CD4-positive, CD25-positive, alpha-beta regulatory T cell (primary cell): ENCODE measurements around the gene LZTS3. TPM values are rescaled to one million over a fixed set of nuclear protein-coding genes. Genes with fewer than 3 reads are reported as not detected.
A peak's percentile ranks its signal among the peaks of the same experiment; 100 is the strongest.
"Not testable (repeated sequence)": the region's sequence is repeated elsewhere in the genome, so short reads cannot be mapped to it uniquely, and the experiment has no call there.

ENCODE experiments used
- ATAC-seq, 2 donors: fragments of 150-1000 bp; cut with Tn5 transposase; one replicate each; pipeline ENCODE4 v1.10.0; 2021; ENCODE audit warnings: low read depth in 2 of 2, moderate number of reproducible peaks in 2 of 2, moderate library complexity in 1 of 2
- DNase-seq, 3 donors: peaks; one replicate each; pipeline versions ENCODE4 v3.0.0 to v3.0.0-alpha.2; 2012 to 2022; ENCODE audit warnings: mixed read lengths in 1 of 3
- H3K27ac ChIP-seq: one replicate; pipeline ENCODE4 v1.7.0; 2013; ENCODE audit warnings: mild to moderate bottlenecking, low read length; ENCODE audit not compliant: insufficient read depth, poor library complexity, severe bottlenecking
- H3K27me3 ChIP-seq: one replicate; pipeline ENCODE4 v1.7.0; 2013; ENCODE audit warnings: low read length; ENCODE audit not compliant: control insufficient read depth, insufficient read depth
- H3K36me3 ChIP-seq: one replicate; pipeline ENCODE4 v1.7.0; 2013; ENCODE audit warnings: mild to moderate bottlenecking, low read length, moderate library complexity; ENCODE audit not compliant: control insufficient read depth, insufficient read depth
- H3K4me1 ChIP-seq: 2 replicates; pipeline ENCODE4 v1.7.0; 2013; ENCODE audit warnings: mild to moderate bottlenecking, low read length; ENCODE audit not compliant: insufficient read depth, control insufficient read depth, poor library complexity, severe bottlenecking
- H3K4me3 ChIP-seq: one replicate; pipeline ENCODE4 v1.7.0; 2013; ENCODE audit warnings: low read depth, mild to moderate bottlenecking, low read length, moderate library complexity
- H3K9me3 ChIP-seq, 2 experiments: 1 replicate in 1 of 2; 2 replicates in 1 of 2; pipeline ENCODE4 v1.7.0; 2013; ENCODE audit warnings: low read length in 2 of 2, mild to moderate bottlenecking in 1 of 2, moderate library complexity in 1 of 2; ENCODE audit not compliant: control insufficient read depth in 2 of 2
- H3K27ac Mint-ChIP-seq, 3 donors: one replicate each; pipeline ENCODE4 v1.8.0; 2020 to 2022; ENCODE audit warnings: mild to moderate bottlenecking in 3 of 3, mixed read lengths in 3 of 3, moderate library complexity in 2 of 3
- H3K27me3 Mint-ChIP-seq: one replicate; pipeline ENCODE4 v1.8.0; 2022; ENCODE audit warnings: mild to moderate bottlenecking, mixed read lengths
- H3K36me3 Mint-ChIP-seq: one replicate; pipeline ENCODE4 v1.8.0; 2020; ENCODE audit warnings: mixed read lengths
- H3K4me1 Mint-ChIP-seq, 4 donors: one replicate each; pipeline ENCODE4 v1.8.0; 2020 to 2022; ENCODE audit warnings: mixed read lengths in 4 of 4, mild to moderate bottlenecking in 1 of 4
- H3K4me3 Mint-ChIP-seq, 4 donors: one replicate each; pipeline ENCODE4 v1.8.0; 2020 to 2022; ENCODE audit warnings: mild to moderate bottlenecking in 4 of 4, mixed read lengths in 4 of 4, moderate library complexity in 3 of 4
- H3K9me3 Mint-ChIP-seq, 7 donors: one replicate each; pipeline ENCODE4 v1.8.0; 2020 to 2022; ENCODE audit warnings: mixed read lengths in 7 of 7, mild to moderate bottlenecking in 3 of 7, moderate library complexity in 2 of 7
- polyA plus RNA-seq, 4 donors: library from polyadenylated mRNA; unstranded; fragments of 300-500 nt; fragmentation: Illumina TruSeq; gene quantifications; one replicate each; pipeline ENCODE4 v1.2.3, GENCODE V29; 2021
- total RNA-seq: library from RNA; stranded (reverse); gene quantifications from one replicate; pipeline ENCODE4 v1.2.3, GENCODE V29; 2022

The LZTS3 gene
- total and polyA plus RNA-seq, 5 donors from 2014 or later, result 1.0 to 24.2 (median 1.1) TPM

DNA sequence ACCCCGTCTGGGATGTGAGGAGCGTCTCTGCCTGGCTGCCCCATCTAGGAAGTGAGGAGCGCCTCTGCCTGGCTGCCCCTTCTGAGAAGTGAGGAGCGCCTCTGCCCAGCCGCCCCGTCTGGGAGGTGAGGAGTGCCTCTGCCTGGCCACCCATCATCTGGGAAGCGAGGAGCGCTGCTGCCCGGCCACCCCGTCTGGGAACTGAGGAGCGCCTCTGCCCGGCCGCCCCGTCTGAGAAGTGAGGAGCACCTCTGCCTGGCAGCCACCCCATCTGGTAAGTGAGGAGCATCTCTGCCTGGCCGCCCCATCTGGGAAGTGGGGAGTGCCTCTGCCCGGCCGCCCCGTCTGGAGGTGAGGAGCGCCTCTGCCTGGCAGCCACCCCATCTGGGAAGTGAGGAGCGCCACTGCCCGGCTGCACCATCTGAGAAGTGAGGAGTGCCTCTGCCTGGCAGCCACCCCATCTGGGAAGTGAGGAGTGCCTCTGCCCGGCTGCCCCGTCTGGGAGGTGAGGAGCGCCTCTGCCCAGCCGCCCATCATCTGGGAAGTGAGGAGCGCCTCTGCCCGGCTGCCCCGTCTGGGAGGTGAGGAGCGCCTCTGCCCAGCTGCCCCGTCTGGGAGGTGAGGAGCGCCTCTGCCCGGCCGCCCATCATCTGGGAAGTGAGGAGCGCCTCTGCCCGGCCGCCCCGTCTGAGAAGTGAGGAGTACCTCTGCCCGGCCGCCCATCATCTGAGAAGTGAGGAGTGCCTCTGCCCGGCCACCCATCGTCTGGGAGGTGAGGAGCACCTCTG lies 48.4 kb downstream of the LZTS3 start:
- H3K27me3 Mint-ChIP-seq, H3K27ac ChIP-seq, H3K36me3 ChIP-seq, H3K4me3 ChIP-seq, H3K27me3 ChIP-seq, H3K9me3 ChIP-seq, H3K9me3 Mint-ChIP-seq, ATAC-seq, DNase-seq, H3K4me3 Mint-ChIP-seq: not testable (repeated sequence)
- peaks cover 16% of the 10 kb centered on the region for H3K36me3 Mint-ChIP-seq
- peaks cover 20 to 47% (median 29%) of the 10 kb centered on the region in 4 donors for H3K4me1 Mint-ChIP-seq
- peaks cover 35% of the 10 kb centered on the region for H3K4me1 ChIP-seq
- peak overlapping the region in 1 of 3 donors; percentile 38 for H3K27ac Mint-ChIP-seq

DNA sequence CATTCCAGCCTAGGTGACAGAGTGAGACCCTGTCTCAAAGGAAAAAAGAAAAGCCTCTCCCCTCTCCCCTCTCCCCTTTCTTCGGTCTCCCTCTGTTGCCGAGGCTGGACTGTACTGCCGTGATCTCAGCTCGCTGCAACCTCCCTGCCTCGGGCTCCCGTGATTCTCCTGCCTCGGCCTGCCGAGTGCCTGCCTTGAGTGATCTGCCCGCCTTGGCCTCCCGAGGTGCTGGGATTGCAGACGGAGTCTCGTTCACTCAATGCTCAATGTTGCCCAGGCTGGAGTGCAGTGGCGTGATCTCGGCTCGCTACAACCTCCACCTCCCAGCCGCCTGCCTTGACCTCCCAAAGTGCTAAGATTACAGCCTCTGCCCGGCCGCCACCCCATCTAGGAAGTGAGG lies 49.2 kb downstream of the LZTS3 start:
- H3K27ac ChIP-seq, H3K27me3 Mint-ChIP-seq, ATAC-seq, DNase-seq, H3K4me3 ChIP-seq, H3K9me3 Mint-ChIP-seq, H3K36me3 ChIP-seq, H3K9me3 ChIP-seq, H3K27me3 ChIP-seq: not testable (repeated sequence)
- Mint-ChIP-seq H3K4me1 (peaks cover 20 to 50% (median 31%) of the 10 kb centered on the region in 4 donors), H3K4me3 (peak overlapping the region in 1 of 4 donors; percentile 51), H3K27ac (peak overlapping the region in 1 of 3 donors; percentile 97), H3K36me3 (peaks cover 16% of the 10 kb centered on the region)
- H3K4me1 ChIP-seq, result peaks cover 35% of the 10 kb centered on the region

DNA sequence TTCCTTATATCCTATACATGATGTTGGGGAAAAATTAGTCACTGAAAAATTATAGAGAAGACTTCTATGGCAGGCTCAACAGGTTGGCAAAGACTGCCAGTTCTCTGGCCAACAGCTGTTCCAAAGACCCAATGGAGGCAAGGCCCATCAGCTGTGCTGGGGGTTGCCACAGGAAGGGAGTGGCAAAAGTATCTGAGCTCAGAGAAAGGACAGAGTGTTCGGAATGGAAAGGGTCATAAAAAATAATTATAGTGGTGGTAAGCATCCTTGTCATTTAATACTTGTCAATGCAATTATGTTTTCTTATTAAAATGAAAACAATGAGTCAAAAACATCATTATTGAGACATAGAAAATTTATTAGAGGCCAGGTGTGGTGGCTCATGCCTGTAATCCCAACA lies 49.8 kb downstream of the LZTS3 start:
- no peaks in the 10 kb centered on the region for H3K27me3 ChIP-seq
- H3K27ac Mint-ChIP-seq, result peak overlapping the region; percentile 92 to 98 (median 97)
- H3K4me1 ChIP-seq, result peaks cover 35% of the 10 kb centered on the region
- no peaks in the 10 kb centered on the region for H3K27me3 Mint-ChIP-seq
- peaks cover 16% of the 10 kb centered on the region for H3K36me3 Mint-ChIP-seq
- H3K4me3 ChIP-seq, result no peak overlapping the region
- peaks cover 20 to 49% (median 33%) of the 10 kb centered on the region in 4 donors for H3K4me1 Mint-ChIP-seq
- H3K9me3 Mint-ChIP-seq, result peaks cover 0 to 8% (median 0%) of the 10 kb centered on the region in 7 donors
- peak overlapping the region; percentile 74 for H3K27ac ChIP-seq
- H3K9me3 ChIP-seq, result no peaks in the 10 kb centered on the region
- no peak for ATAC-seq
- DNase-seq, result no peak
- H3K4me3 Mint-ChIP-seq, result peak overlapping the region; percentile 1 to 63 (median 23)
- peaks cover 7% of the 10 kb centered on the region for H3K36me3 ChIP-seq

DNA sequence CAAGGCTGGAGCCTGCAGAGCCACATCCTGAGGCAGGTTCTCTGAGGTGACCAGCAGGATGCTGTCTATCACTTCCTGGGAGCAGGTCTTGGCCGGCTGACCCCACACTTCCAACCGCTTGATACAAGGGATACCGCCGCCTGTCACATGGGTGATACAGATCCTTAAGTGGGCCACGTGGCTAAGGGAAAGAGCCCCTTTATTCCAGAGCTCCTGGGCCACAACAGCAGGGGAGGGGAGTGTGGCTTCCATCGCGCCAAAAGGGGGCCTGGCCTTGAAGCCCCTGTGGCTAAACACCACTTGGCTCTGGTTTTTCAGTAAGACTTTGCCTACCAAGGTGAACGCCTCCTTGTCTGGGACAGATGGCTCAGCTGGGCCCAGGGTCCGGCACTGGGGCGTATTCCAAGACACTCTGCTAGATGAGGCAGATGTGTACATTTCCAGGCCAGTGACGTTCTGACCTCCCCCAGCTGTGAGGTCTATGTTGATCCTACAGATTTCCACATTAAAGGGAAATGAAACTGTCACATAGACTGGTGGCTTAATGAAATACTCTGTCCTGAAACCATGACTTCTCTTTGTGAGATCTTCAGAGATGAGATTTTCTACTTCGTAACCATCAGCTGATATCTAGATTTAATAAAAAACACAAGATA lies 51.3 kb downstream of the LZTS3 start:
- peak overlapping the region; percentile 57 for H3K4me3 ChIP-seq
- H3K27me3 ChIP-seq, result no peaks in the 10 kb centered on the region
- H3K4me3 Mint-ChIP-seq, result peak overlapping the region in 2 of 4 donors; percentile 29 to 63
- peaks cover 35% of the 10 kb centered on the region for H3K4me1 ChIP-seq
- H3K36me3 Mint-ChIP-seq, result peaks cover 16% of the 10 kb centered on the region
- no peak for DNase-seq
- H3K27me3 Mint-ChIP-seq, result no peaks in the 10 kb centered on the region
- peaks cover 7% of the 10 kb centered on the region for H3K36me3 ChIP-seq
- peak overlapping the region; percentile 74 for H3K27ac ChIP-seq
- peaks cover 0 to 8% (median 0%) of the 10 kb centered on the region in 7 donors for H3K9me3 Mint-ChIP-seq
- peaks cover 20 to 53% (median 34%) of the 10 kb centered on the region in 4 donors for H3K4me1 Mint-ChIP-seq
- H3K27ac Mint-ChIP-seq, result peak overlapping the region; percentile 97 to 98 (median 98)
- H3K9me3 ChIP-seq, result no peaks in the 10 kb centered on the region
- no peak for ATAC-seq

DNA sequence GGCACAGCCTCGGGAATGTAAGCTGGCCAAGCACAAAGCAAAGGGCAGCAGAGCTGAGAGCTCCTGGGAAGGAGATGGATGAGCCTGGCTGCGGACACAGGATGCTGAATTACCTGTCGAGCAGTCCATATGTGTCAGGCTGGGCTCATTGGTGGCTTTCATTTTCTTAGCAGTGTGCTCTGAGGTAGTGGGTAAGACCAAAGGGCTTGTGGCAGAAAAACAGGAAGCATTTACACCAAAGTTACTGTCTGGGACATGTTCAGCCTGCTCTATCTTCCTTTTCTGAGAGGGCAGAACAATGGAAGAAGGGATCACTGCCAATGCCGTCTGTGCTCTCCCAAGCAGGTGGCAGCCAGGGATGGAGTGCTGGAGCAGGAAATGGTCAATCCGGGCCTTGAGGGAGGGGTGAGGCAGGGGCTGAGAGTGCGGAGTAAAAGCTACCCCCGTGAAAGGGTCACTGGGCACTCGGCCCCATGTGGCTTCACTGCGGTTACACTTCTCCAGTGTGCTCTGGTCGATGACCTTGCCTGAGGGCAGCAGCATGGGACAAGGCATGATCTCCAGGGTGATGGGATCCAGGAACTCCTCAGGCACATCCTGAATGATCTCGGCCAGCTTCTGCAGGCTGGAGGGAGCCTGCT lies 52.0 kb downstream of the LZTS3 start:
- Histone ChIP-seq H3K4me3 (peak overlapping the region; percentile 57), H3K4me1 (peaks cover 35% of the 10 kb centered on the region), H3K9me3 (no peaks in the 10 kb centered on the region), H3K27ac (peak overlapping the region; percentile 74), H3K27me3 (no peaks in the 10 kb centered on the region), H3K36me3 (peaks cover 7% of the 10 kb centered on the region)
- Mint-ChIP-seq H3K9me3 (peaks cover 0 to 8% (median 0%) of the 10 kb centered on the region in 7 donors), H3K36me3 (peaks cover 16% of the 10 kb centered on the region), H3K27me3 (no peaks in the 10 kb centered on the region), H3K4me3 (peak overlapping the region; percentile 64 to 82 (median 78)), H3K27ac (peak overlapping the region; percentile 97 to 98 (median 98)), H3K4me1 (peaks cover 20 to 53% (median 34%) of the 10 kb centered on the region in 4 donors)
- peak in 2 of 3 donors; percentile 52 to 84 for DNase-seq
- peak; percentile 75 for ATAC-seq

DNA sequence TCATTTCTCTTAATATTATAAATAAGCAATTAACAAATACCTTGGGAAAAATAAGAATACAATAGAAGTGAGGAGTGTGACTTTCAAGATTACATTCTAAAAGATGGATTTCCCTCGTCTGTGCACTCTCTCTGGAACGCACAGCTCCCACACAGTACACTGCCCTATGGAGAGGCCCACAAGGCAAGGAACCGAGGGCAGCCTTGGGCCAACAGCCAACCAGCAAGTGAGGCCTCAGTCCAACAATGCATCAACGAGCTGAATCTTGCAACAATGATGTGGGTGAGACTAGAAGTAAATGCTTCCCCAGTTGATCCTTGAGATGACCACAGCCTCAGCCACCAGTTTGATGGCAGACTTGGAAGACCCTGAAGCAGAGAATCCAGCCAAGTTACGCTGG lies 54.3 kb downstream of the LZTS3 start:
- Mint-ChIP-seq H3K9me3 (peaks cover 0 to 3% (median 0%) of the 10 kb centered on the region in 7 donors), H3K4me1 (peaks cover 20 to 59% (median 36%) of the 10 kb centered on the region in 4 donors), H3K4me3 (peak overlapping the region in 1 of 4 donors; percentile 43), H3K27ac (peak overlapping the region; percentile 29 to 97 (median 81)), H3K27me3 (no peaks in the 10 kb centered on the region), H3K36me3 (peaks cover 22% of the 10 kb centered on the region)
- H3K4me1 ChIP-seq, result peaks cover 40% of the 10 kb centered on the region
- peaks cover 9% of the 10 kb centered on the region for H3K36me3 ChIP-seq
- H3K4me3 ChIP-seq, result no peak overlapping the region
- H3K27me3 ChIP-seq, result no peaks in the 10 kb centered on the region
- no peaks in the 10 kb centered on the region for H3K9me3 ChIP-seq
- ATAC-seq (no peak), DNase-seq (no peak)
- no peak overlapping the region for H3K27ac ChIP-seq

DNA sequence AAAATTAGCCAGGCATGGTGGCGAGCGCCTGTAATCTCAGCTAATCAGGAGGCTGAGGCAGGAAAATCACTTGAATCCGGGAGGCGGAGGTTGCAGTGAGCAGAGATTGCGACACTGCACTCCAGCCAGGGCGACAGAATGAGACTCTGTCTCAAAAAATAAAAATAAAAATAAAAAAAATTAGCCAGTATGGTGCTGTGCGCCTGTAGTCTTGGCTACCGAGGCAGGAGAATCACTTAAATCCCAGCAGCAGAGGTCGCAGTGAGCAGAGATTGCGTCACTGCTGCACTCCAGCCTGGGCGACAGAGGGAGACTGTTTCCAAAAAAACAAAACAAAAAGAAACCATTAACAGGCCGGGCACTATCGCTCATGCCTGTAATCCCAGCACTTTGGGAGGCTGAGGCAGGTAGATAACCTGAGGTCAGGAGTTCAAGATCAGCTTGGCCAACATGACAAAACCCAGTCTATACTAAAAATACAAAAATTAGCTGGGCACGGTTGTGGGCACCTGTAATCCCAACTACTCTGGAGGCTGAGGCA lies 55.4 kb downstream of the LZTS3 start:
- peak; percentile 43 to 44 for ATAC-seq
- H3K4me3 ChIP-seq, H3K9me3 Mint-ChIP-seq, H3K27me3 Mint-ChIP-seq, H3K9me3 ChIP-seq, H3K27me3 ChIP-seq, H3K27ac ChIP-seq: not testable (repeated sequence)
- H3K4me1 ChIP-seq, result peaks cover 30% of the 10 kb centered on the region
- peak overlapping the region in 3 of 4 donors; percentile 33 to 62 (median 60) for H3K4me3 Mint-ChIP-seq
- peak overlapping the region; percentile 58 to 89 (median 79) for H3K27ac Mint-ChIP-seq
- peaks cover 15% of the 10 kb centered on the region for H3K36me3 ChIP-seq
- H3K36me3 Mint-ChIP-seq, result peaks cover 28% of the 10 kb centered on the region
- peaks cover 13 to 49% (median 30%) of the 10 kb centered on the region in 4 donors for H3K4me1 Mint-ChIP-seq
- DNase-seq, result peak; percentile 19 to 77 (median 60)
